A549 (cell line): Measurements from ENCODE around the gene PRRT3. TPM values are rescaled to one million over a fixed set of nuclear protein-coding genes. Genes with fewer than 3 reads are reported as not detected.

Experiments
- ATAC-seq, 2 experiments: fragments of 200-7000 bp in 1 of 2; fragments of >200 bp in 1 of 2; cut with Nextera tagmentation in 1 of 2; cut with Tn5 transposase in 1 of 2; 3 replicates each; pipeline versions ENCODE4 v1.8.0 to v1.9.1; 2018 to 2020; ENCODE audit warnings: mild to moderate bottlenecking in 1 of 2, moderate library complexity in 1 of 2
- CTCF ChIA-PET: fragments of 300-600 bp; sonication (Branson Sonifier 250); formaldehyde crosslinking; extraction: SDS; loops from one replicate; lab custom pipeline; 2021; ENCODE audit warnings: antibody characterized with exemption, inconsistent platforms; lab: Yijun Ruan, JAX
- POLR2A ChIA-PET: fragments of 350-600 bp; formaldehyde crosslinking; extraction: SDS; loops from one replicate; lab custom pipeline; 2021; ENCODE audit warnings: antibody characterized with exemption, inconsistent platforms; lab: Yijun Ruan, JAX
- DNase-seq, 2 experiments: peaks; one replicate each; pipeline versions ENCODE4 v3.0.0 to v3.0.0-alpha.2; 2011 to 2016; ENCODE audit warnings: low read depth in 1 of 2, low spot score in 1 of 2
- FAIRE-seq: peaks from 2 replicates; lab custom pipeline; 2011; peaks lifted over from hg19 to GRCh38; lab: Jason Lieb, UNC
- H3K27ac ChIP-seq, 2 experiments: fragments of >200 bp; sonication (Bioruptor Twin); formaldehyde crosslinking; 3 replicates each; pipeline ENCODE4 v1.5.1; 2016 to 2017
- H3K4me1 ChIP-seq: fragments of >200 bp; sonication (Bioruptor Twin); formaldehyde crosslinking; 3 replicates; pipeline ENCODE4 v1.6.1; 2016
- H3K4me2 ChIP-seq: fragments of >200 bp; sonication (Bioruptor Twin); formaldehyde crosslinking; 3 replicates; pipeline ENCODE4 v1.6.1; 2016
- H3K4me3 ChIP-seq: fragments of >200 bp; sonication (Bioruptor Twin); formaldehyde crosslinking; 3 replicates; pipeline ENCODE4 v1.5.1; 2016
- H3K9me3 ChIP-seq: fragments of >200 bp; sonication (Bioruptor Twin); formaldehyde crosslinking; 3 replicates; pipeline ENCODE4 v1.6.1; 2016
- CBX8 ChIP-seq: fragments of 200-600 bp; sonication (generic); IDR thresholded peaks from 2 replicates; pipeline ENCODE4 v1.6.1; 2016
- CEBPB ChIP-seq, 2 experiments: fragments of >200 bp in 1 of 2; sonication (Bioruptor Twin) in 1 of 2; formaldehyde crosslinking in 1 of 2; IDR thresholded peaks; 2 replicates each; pipeline ENCODE4 v1.6.1; 2012 to 2016
- EHF ChIP-seq: fragments of 250-450 bp; sonication (Bioruptor Pico); IDR thresholded peaks from 2 replicates; pipeline ENCODE4 v1.5.0; 2020; ENCODE audit warnings: mild to moderate bottlenecking
- EHMT2 ChIP-seq: fragments of 200-600 bp; sonication (generic); IDR thresholded peaks from 2 replicates; pipeline ENCODE4 v1.6.1; 2016; ENCODE audit warnings: antibody characterized with exemption, low read depth, mild to moderate bottlenecking, moderate library complexity
- EP300 ChIP-seq, 2 experiments: fragments of >200 bp; sonication (Bioruptor Twin); formaldehyde crosslinking; IDR thresholded peaks; 2 replicates in 1 of 2; 3 replicates in 1 of 2; pipeline ENCODE4 v1.6.1; 2016 to 2017
- FOSB ChIP-seq: fragments of 250-450 bp; sonication (Bioruptor Pico); IDR thresholded peaks from 2 replicates; pipeline ENCODE4 v1.5.0; 2020; ENCODE audit warnings: mild to moderate bottlenecking, moderate library complexity
- FOSL2 ChIP-seq, 2 experiments: fragments of 450-650 bp in 1 of 2; fragments of >200 bp in 1 of 2; sonication (Bioruptor Twin) in 1 of 2; formaldehyde crosslinking; IDR thresholded peaks; 2 replicates each; pipeline versions ENCODE4 v1.5.0 to v1.6.1; 2016 to 2020; ENCODE audit warnings: mild to moderate bottlenecking in 1 of 2, moderate library complexity in 1 of 2
- GATA3 ChIP-seq: IDR thresholded peaks from 2 replicates; pipeline ENCODE4 v1.6.1; 2012; ENCODE audit warnings: borderline replicate concordance
- HDAC2 ChIP-seq: fragments of 200-600 bp; sonication (generic); IDR thresholded peaks from 2 replicates; pipeline ENCODE4 v1.6.1; 2016
- HOXB13 ChIP-seq: fragments of 250-450 bp; sonication (Bioruptor Pico); IDR thresholded peaks from 2 replicates; pipeline ENCODE4 v1.5.0; 2020; ENCODE audit warnings: low read depth, mild to moderate bottlenecking, moderate library complexity
- HOXB5 ChIP-seq: fragments of 250-450 bp; sonication (Bioruptor Pico); IDR thresholded peaks from 2 replicates; pipeline ENCODE4 v1.5.0; 2020; ENCODE audit warnings: mild to moderate bottlenecking, moderate library complexity
- JUN ChIP-seq, 2 experiments: fragments of >200 bp; sonication (Bioruptor Twin); formaldehyde crosslinking; IDR thresholded peaks; 2 replicates in 1 of 2; 3 replicates in 1 of 2; pipeline ENCODE4 v1.6.1; 2016 to 2017
- KDM1A ChIP-seq: fragments of 200-600 bp; sonication (generic); IDR thresholded peaks from 2 replicates; pipeline ENCODE4 v1.6.1; 2016; ENCODE audit warnings: low read depth, mild to moderate bottlenecking
- NFE2L2 ChIP-seq: fragments of 150-350 bp; conservative IDR thresholded peaks from 2 replicates; pipeline ENCODE4 v1.6.1; 2014; ENCODE audit warnings: low read length
- RNF2 ChIP-seq: fragments of 200-600 bp; sonication (generic); IDR thresholded peaks from 2 replicates; pipeline ENCODE4 v1.6.1; 2016; ENCODE audit warnings: low read depth, mild to moderate bottlenecking, antibody characterized with exemption, moderate library complexity, borderline replicate concordance
- SMC3 ChIP-seq: fragments of >200 bp; sonication (Bioruptor Twin); formaldehyde crosslinking; IDR thresholded peaks from 3 replicates; pipeline ENCODE4 v1.6.1; 2018; ENCODE audit warnings: inconsistent platforms
- TP53 ChIP-seq: fragments of 250-450 bp; sonication (Bioruptor Pico); IDR thresholded peaks from 2 replicates; pipeline ENCODE4 v1.5.0; 2021; ENCODE audit warnings: mild to moderate bottlenecking, moderate library complexity
- ZC3H11A ChIP-seq: fragments of 450-650 bp; IDR thresholded peaks from 2 replicates; pipeline ENCODE4 v1.6.1; 2014; ENCODE audit warnings: antibody characterized with exemption, mild to moderate bottlenecking
- ZFP36 ChIP-seq: fragments of 450-650 bp; IDR thresholded peaks from 2 replicates; pipeline ENCODE4 v1.6.1; 2014; ENCODE audit warnings: borderline replicate concordance; ENCODE audit not compliant: partially characterized antibody
- ZSCAN20 ChIP-seq: fragments of 250-450 bp; sonication (Bioruptor Pico); IDR thresholded peaks from 2 replicates; pipeline ENCODE4 v1.8.0; 2022; ENCODE audit warnings: mild to moderate bottlenecking, moderate library complexity
- WGBS: methylation state at CpG from one replicate; pipeline ENCODE4 v1.1.6; 2017; ENCODE audit errors: missing lambda C conversion rate; 5-methylcytosine and 5-hydroxymethylcytosine counted together
- polyA plus RNA-seq, 4 experiments: library from polyadenylated mRNA; depleted of rRNA in 3 of 4; stranded (reverse); fragments of >200 nt; fragmentation: RNase III in 1 of 4; extraction: RNeasy Plus Mini Kit Qiagen cat#74134 plus additional on column Dnase treatment in 1 of 4; gene quantifications; 2 replicates in 3 of 4; 3 replicates in 1 of 4; pipeline ENCODE4 v1.2.3, GENCODE V29; 2011 to 2017
- TF ChIP-seq, protein P1 (sequence below): fragments of >200 bp; sonication (Bioruptor Twin); formaldehyde crosslinking; IDR thresholded peaks from 3 replicates; pipeline ENCODE4 v1.5.1; 2016
- TF ChIP-seq, protein P2 (sequence below): fragments of 200-600 bp; sonication (generic); IDR thresholded peaks from 2 replicates; pipeline ENCODE4 v1.6.1; 2016; ENCODE audit warnings: antibody characterized with exemption, mild to moderate bottlenecking, moderate library complexity
- TF ChIP-seq, protein P3 (sequence below): fragments of >200 bp; sonication (Bioruptor Twin); formaldehyde crosslinking; IDR thresholded peaks from 2 replicates; pipeline ENCODE4 v1.6.1; 2016
- TF ChIP-seq, protein P4 (sequence below): fragments of 150-350 bp; IDR thresholded peaks from 2 replicates; pipeline ENCODE4 v1.6.1; 2014; ENCODE audit warnings: low read depth, mild to moderate bottlenecking, low read length
- TF ChIP-seq, protein P5 (sequence below): fragments of 250-450 bp; sonication (Bioruptor Pico); IDR thresholded peaks from 2 replicates; pipeline ENCODE4 v1.5.0; 2021; ENCODE audit warnings: mild to moderate bottlenecking, moderate library complexity, borderline replicate concordance

The PRRT3 gene
- polyA plus RNA-seq, 2 of the 4 experiments (the other 2 are of a cell fraction) = 0.53 to 1.1 TPM

DNA sequence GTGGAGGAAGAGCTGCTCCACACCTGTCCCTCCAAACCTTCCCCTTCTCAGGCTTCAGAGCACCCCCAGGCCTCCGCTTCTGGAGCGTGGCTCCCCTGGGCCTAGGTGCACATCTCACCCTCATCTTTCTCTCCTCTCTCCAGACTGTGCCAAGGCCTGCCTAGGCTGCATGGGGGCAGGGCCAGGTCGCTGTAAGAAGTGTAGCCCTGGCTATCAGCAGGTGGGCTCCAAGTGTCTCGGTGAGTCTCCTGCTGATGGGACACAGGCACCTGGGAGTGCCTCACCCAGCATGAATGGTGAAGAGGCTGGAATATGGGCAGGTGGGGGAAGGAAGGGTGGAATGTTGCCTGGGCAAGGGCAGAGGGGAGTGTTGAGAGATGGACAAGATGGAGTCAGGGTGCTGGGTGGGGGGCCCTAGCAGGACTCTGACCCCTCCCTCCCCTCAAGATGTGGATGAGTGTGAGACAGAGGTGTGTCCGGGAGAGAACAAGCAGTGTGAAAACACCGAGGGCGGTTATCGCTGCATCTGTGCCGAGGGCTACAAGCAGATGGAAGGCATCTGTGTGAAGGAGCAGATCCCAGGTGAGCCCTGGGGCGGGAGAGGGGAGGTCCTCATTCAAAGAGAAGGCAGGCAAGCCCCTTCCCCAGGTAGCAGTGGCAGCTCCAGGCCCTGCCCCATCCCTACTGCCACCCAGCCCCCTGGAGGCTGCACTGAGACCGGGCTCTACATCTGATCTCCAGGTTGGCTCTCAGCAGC, 9.1 kb downstream of the PRRT3 start:
- no peak overlapping the region for H3K4me2 ChIP-seq
- CTCF ChIA-PET = interaction anchor here (0.7 to 3.6 kb wide), 5 partner anchors 8 to 344 kb away, joined by 3 to 29 read pairs (median 5); partner anchors contain the start of gene CRELD1
- no peak overlapping the region for H3K4me3 ChIP-seq
- FAIRE-seq = no peak
- POLR2A ChIA-PET = interaction anchor here (1.6 kb wide), 1 partner anchor 10 kb away, joined by 10 read pairs; the partner anchor contains the start of gene CRELD1
- TF ChIP-seq EHMT2 (no peak), RNF2 (no peak), HOXB13 (CRISPR knock-in tag) (no peak), GATA3 (no peak), HOXB5 (CRISPR knock-in tag) (no peak), ZFP36 (no peak), ZC3H11A (no peak), CBX8 (no peak), NFE2L2 (no peak), TP53 (CRISPR knock-in tag) (no peak), CEBPB (IDR thresholded peaks at IDR 0.05) (no peak), HDAC2 (no peak)
- TF ChIP-seq, protein P1, sequence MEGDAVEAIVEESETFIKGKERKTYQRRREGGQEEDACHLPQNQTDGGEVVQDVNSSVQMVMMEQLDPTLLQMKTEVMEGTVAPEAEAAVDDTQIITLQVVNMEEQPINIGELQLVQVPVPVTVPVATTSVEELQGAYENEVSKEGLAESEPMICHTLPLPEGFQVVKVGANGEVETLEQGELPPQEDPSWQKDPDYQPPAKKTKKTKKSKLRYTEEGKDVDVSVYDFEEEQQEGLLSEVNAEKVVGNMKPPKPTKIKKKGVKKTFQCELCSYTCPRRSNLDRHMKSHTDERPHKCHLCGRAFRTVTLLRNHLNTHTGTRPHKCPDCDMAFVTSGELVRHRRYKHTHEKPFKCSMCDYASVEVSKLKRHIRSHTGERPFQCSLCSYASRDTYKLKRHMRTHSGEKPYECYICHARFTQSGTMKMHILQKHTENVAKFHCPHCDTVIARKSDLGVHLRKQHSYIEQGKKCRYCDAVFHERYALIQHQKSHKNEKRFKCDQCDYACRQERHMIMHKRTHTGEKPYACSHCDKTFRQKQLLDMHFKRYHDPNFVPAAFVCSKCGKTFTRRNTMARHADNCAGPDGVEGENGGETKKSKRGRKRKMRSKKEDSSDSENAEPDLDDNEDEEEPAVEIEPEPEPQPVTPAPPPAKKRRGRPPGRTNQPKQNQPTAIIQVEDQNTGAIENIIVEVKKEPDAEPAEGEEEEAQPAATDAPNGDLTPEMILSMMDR = no peak
- TF ChIP-seq, protein P2, sequence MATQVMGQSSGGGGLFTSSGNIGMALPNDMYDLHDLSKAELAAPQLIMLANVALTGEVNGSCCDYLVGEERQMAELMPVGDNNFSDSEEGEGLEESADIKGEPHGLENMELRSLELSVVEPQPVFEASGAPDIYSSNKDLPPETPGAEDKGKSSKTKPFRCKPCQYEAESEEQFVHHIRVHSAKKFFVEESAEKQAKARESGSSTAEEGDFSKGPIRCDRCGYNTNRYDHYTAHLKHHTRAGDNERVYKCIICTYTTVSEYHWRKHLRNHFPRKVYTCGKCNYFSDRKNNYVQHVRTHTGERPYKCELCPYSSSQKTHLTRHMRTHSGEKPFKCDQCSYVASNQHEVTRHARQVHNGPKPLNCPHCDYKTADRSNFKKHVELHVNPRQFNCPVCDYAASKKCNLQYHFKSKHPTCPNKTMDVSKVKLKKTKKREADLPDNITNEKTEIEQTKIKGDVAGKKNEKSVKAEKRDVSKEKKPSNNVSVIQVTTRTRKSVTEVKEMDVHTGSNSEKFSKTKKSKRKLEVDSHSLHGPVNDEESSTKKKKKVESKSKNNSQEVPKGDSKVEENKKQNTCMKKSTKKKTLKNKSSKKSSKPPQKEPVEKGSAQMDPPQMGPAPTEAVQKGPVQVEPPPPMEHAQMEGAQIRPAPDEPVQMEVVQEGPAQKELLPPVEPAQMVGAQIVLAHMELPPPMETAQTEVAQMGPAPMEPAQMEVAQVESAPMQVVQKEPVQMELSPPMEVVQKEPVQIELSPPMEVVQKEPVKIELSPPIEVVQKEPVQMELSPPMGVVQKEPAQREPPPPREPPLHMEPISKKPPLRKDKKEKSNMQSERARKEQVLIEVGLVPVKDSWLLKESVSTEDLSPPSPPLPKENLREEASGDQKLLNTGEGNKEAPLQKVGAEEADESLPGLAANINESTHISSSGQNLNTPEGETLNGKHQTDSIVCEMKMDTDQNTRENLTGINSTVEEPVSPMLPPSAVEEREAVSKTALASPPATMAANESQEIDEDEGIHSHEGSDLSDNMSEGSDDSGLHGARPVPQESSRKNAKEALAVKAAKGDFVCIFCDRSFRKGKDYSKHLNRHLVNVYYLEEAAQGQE = no peak
- 86% methylated on average over 11 of the region's 11 CpGs for WGBS
- no peak for ATAC-seq
- no peak overlapping the region for H3K27ac ChIP-seq
- peaks cover 7% of the 10 kb centered on the region; the same call in 1 of the 3 replicates for H3K4me1 ChIP-seq
- no peak for DNase-seq
- no peaks in the 10 kb centered on the region for H3K9me3 ChIP-seq

DNA sequence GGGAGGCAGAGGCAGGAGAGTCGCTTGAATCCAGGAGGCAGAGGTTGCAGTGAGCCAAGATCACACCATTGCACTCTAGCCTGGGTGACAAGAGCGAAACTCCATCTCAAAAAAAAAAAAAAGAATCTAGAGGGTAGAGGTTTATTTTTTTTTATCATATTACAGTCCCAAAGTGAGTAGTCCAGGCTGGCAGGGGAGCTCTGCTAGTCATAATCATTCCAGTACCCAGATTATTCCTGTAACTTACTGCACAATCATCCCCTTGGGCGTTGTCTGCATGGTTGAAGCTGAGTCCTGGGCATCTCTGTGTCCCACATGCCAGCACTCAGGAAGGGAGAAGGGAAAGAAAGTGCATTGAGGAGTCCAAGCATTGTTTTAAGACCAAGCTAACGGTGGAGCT, 10.0 kb downstream of the PRRT3 start:
- DNase-seq (no peak), FAIRE-seq (no peak), ATAC-seq (no peak)
- H3K9me3 ChIP-seq = no peaks in the 10 kb centered on the region
- H3K27ac ChIP-seq = no peak overlapping the region
- 0 out of 3 replicates have a peak, but pooled peaks cover 3% of the 10 kb centered on the region for H3K4me1 ChIP-seq
- no peak overlapping the region for H3K4me2 ChIP-seq
- POLR2A ChIA-PET = interaction anchor here (1.6 kb wide), 1 partner anchor 9 kb away, joined by 10 read pairs; the partner anchor contains the start of gene CRELD1
- no peak for TF ChIP-seq EHF (CRISPR knock-in tag)
- TF ChIP-seq CBX8 = no peak
- WGBS = 85% methylated on average over 4 of the region's 4 CpGs
- no peak overlapping the region for H3K4me3 ChIP-seq
- CTCF ChIA-PET = interaction anchor here (0.6 to 3.6 kb wide), 7 partner anchors 9 to 226 kb away, joined by 3 to 29 read pairs (median 3); partner anchors contain the start of gene CRELD1

DNA sequence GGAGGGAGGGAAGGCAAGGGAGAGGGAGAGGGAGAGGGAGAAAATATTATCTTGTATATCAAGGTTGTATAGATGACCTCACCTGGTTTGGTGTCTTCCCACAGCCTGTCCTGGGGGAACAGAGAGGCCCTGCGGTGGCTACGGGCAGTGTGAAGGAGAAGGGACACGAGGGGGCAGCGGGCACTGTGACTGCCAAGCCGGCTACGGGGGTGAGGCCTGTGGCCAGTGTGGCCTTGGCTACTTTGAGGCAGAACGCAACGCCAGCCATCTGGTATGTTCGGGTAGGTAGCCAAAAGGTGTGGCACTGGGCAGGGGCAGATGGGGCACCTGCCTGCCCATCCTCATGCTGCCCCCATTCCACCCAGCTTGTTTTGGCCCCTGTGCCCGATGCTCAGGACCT, 11.5 kb downstream of the PRRT3 start:
- WGBS = 95% methylated on average over 9 of the region's 10 CpGs
- Histone ChIP-seq H3K4me3 (no peak overlapping the region), H3K4me1 (0 out of 3 replicates have a peak, but pooled peaks cover 2% of the 10 kb centered on the region), H3K4me2 (no peak overlapping the region), H3K9me3 (no peaks in the 10 kb centered on the region), H3K27ac (no peak overlapping the region)
- ATAC-seq (no peak), DNase-seq (no peak), FAIRE-seq (no peak)
- ChIA-PET CTCF (interaction anchor here (0.6 to 2.0 kb wide), 3 partner anchors 10 to 15 kb away, joined by 3 to 5 read pairs (median 3); no protein-coding TSS in a partner anchor), POLR2A (interaction anchor here (1.2 kb wide), 1 partner anchor 8 kb away, joined by 7 read pairs; no protein-coding TSS in a partner anchor)
- TF ChIP-seq, protein P3, sequence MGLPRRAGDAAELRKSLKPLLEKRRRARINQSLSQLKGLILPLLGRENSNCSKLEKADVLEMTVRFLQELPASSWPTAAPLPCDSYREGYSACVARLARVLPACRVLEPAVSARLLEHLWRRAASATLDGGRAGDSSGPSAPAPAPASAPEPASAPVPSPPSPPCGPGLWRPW = no peak
- TF ChIP-seq JUN (IDR thresholded peaks at IDR 0.05) (no peak), EP300 (IDR thresholded peaks at IDR 0.05) (no peak), FOSL2 (IDR thresholded peaks at IDR 0.05) (no peak), FOSL2 (CRISPR knock-in tag; IDR thresholded peaks at IDR 0.05) (no peak), ZSCAN20 (CRISPR knock-in tag) (no peak), RNF2 (no peak), SMC3 (no peak), FOSB (CRISPR knock-in tag) (no peak), KDM1A (no peak)
- TF ChIP-seq, protein P4, sequence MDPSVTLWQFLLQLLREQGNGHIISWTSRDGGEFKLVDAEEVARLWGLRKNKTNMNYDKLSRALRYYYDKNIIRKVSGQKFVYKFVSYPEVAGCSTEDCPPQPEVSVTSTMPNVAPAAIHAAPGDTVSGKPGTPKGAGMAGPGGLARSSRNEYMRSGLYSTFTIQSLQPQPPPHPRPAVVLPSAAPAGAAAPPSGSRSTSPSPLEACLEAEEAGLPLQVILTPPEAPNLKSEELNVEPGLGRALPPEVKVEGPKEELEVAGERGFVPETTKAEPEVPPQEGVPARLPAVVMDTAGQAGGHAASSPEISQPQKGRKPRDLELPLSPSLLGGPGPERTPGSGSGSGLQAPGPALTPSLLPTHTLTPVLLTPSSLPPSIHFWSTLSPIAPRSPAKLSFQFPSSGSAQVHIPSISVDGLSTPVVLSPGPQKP = no peak
- TF ChIP-seq, protein P5, sequence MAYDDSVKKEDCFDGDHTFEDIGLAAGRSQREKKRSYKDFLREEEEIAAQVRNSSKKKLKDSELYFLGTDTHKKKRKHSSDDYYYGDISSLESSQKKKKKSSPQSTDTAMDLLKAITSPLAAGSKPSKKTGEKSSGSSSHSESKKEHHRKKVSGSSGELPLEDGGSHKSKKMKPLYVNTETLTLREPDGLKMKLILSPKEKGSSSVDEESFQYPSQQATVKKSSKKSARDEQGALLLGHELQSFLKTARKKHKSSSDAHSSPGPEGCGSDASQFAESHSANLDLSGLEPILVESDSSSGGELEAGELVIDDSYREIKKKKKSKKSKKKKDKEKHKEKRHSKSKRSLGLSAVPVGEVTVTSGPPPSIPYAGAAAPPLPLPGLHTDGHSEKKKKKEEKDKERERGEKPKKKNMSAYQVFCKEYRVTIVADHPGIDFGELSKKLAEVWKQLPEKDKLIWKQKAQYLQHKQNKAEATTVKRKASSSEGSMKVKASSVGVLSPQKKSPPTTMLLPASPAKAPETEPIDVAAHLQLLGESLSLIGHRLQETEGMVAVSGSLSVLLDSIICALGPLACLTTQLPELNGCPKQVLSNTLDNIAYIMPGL (CRISPR knock-in tag) = no peak
